Uterus (tissue), 2 donors: ENCODE data around the gene DENND2A.

Experiments used
- POLR2A ChIP-seq, 2 donors: fragments of 450-650 bp; IDR thresholded peaks; one replicate each; pipeline ENCODE4 v1.6.1; 2016; ENCODE audit warnings: antibody characterized with exemption in 2 of 2, mild to moderate bottlenecking in 1 of 2, moderate library complexity in 1 of 2
- TF ChIP-seq, protein P1 (sequence below), 4 experiments: fragments of 200-600 bp in 2 of 4; fragments of 450-650 bp in 2 of 4; sonication (generic) in 2 of 4; IDR thresholded peaks; one replicate each; pipeline ENCODE4 v1.5.1; 2016 to 2019; ENCODE audit warnings: antibody characterized with exemption in 4 of 4, mild to moderate bottlenecking in 2 of 4, moderate library complexity in 1 of 4

DNA sequence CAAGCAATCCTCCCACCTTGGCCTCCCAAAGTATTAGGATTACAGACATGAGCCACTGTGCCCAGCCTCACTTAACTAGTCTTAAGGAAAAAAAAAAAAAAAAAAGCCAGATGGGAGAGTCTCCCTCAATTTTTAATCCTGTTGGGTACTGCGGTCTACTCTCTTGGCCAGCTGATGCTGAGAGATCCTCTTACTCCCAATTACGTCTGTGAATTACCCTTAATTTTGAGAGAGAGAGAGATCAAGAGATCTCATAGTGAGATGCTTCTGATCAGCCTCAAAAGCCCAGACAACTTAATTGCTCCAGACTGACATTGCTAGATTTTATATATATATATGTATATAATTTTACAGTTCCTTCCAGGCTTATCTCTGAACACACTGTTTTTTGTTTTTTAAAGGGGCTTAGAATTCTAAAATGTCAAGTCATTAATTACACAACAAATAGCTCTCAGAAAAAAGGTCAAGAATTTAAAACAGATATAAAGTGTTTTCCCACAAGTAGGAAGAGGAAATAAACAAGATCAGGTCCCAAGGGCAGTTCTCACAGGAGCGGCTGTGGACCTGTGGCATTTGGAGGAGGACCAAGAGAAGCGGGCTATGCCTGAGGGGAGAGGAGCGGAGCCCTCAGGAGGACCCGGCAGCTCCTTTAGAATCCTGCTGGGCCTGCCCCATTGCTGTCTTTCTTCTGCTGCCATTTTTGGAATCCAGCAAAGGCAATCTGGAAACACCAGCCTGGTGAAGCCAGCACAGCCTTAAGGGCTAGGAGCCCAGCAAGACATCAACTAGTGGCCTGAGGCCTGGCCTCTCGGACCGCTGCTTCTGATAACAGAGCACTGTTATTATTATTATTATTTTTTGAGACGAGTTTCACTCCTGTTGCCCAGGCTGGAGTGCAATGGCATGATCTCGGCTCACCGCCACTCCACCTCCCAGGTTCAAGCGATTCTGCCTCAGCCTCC is 30.1 kb downstream of the DENND2A start:
- TF ChIP-seq, protein P1, sequence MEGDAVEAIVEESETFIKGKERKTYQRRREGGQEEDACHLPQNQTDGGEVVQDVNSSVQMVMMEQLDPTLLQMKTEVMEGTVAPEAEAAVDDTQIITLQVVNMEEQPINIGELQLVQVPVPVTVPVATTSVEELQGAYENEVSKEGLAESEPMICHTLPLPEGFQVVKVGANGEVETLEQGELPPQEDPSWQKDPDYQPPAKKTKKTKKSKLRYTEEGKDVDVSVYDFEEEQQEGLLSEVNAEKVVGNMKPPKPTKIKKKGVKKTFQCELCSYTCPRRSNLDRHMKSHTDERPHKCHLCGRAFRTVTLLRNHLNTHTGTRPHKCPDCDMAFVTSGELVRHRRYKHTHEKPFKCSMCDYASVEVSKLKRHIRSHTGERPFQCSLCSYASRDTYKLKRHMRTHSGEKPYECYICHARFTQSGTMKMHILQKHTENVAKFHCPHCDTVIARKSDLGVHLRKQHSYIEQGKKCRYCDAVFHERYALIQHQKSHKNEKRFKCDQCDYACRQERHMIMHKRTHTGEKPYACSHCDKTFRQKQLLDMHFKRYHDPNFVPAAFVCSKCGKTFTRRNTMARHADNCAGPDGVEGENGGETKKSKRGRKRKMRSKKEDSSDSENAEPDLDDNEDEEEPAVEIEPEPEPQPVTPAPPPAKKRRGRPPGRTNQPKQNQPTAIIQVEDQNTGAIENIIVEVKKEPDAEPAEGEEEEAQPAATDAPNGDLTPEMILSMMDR (IDR thresholded peaks at IDR 0.05): no peak
- no peak for TF ChIP-seq POLR2A (IDR thresholded peaks at IDR 0.05)
